Activated CD4-positive, alpha-beta T cell treated with anti-CD3 and anti-CD28 coated beads, Interleukin-2, Interleukin-4, amounts not matched to agents 100 ng/mL and 50 ng/mL, durations not matched to agents 16 hours and 8 hours (primary cell): ENCODE measurements around the gene PADI4.

Experiments
- DNase-seq: peaks from one replicate; pipeline ENCODE4 v3.0.0-alpha.2; 2020; ENCODE audit warnings: low spot score

Gene PADI4

DNA sequence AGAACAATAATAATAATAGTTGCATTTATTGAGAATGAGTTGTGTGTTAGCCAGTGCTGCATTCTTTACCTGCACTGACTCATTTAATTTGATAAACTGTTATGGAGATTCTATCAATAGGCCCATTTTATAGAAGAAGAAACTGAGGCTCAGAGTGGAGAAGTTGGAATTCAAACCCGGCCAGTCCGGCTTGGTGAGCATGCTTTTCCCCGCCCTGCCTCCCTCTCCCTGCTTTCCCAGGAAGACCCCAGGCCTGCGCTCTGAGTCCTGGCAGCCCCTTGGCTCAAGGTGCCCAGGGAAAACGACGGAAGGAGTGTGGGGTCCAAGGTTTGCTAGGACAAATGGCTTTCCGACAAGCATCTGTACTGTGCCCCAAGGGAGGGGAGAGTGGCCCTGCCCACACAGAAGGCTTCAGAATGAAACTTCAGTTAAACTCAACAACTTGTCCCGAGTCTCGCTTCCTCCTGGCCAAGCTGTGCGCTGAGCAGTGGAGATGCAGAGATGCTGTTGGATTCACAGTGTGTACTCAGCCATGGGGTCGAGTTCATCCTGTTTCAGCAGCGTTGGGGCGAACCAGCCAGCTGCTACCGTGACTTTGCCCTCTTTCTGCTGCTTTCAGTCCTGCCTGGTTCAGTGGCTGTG lies 40.7 kb downstream of the PADI4 start:
- no peak for DNase-seq

GRCh38 chr1:17350083-17350482 lies 42.1 kb downstream of the PADI4 start:
- DNase-seq, result no peak

GRCh38 chr1:17350928-17351446 lies 43.0 kb downstream of the PADI4 start:
- no peak for DNase-seq

DNA sequence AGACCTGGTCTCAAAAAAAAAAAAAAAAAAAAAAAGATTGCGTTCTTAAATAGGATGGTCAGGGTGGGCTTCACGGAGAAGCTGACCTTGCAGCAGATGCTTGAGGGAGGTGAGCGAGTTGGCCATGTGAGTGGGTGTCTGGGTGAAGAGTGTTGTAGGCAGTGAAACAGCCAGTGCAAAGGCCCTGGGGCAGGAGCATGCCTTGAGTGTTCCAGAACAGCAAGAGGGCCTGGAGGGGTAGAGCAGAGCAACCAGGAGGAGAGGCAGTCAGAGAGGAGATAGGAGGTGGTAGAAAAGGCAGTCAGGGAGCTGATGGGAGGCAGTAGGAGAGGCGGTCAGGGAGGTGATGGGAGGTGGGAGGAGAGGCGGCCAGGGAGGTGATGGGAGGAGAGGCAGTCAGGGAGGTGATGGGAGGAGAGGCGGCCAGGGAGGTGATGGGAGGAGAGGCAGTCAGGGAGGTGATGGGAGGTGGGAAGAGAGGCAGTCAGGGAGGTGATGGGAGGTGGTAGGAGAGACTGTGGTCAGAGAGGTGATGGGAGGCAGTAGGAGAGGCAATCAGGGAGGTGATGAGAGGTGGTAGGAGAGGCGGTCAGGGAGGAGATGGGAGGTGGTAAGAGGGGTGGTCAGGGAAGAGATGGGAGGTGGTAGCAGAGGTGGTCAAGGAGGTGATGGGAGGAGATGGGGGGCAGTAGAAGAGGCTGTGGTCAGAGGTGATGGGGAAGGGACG lies 43.8 kb downstream of the PADI4 start:
- no peak for DNase-seq

GRCh38 chr1:17352419-17352909 lies 44.5 kb downstream of the PADI4 start:
- DNase-seq, result no peak

DNA sequence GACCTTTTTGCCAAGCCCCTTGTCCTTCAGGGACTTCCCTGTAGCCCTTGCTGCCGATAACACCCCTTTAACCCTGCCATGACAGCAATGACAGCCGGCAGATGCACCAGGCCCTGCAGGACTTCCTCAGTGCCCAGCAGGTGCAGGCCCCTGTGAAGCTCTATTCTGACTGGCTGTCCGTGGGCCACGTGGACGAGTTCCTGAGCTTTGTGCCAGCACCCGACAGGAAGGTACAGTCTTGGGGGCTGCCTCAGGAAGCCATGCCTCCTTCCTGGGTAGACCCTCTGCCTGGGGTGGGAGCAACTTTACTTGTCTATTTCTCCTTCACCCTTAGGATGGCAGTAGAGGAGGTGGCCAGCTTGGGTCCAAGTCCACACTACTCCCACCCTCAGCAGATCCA lies 47.9 kb downstream of the PADI4 start:
- no peak for DNase-seq

DNA sequence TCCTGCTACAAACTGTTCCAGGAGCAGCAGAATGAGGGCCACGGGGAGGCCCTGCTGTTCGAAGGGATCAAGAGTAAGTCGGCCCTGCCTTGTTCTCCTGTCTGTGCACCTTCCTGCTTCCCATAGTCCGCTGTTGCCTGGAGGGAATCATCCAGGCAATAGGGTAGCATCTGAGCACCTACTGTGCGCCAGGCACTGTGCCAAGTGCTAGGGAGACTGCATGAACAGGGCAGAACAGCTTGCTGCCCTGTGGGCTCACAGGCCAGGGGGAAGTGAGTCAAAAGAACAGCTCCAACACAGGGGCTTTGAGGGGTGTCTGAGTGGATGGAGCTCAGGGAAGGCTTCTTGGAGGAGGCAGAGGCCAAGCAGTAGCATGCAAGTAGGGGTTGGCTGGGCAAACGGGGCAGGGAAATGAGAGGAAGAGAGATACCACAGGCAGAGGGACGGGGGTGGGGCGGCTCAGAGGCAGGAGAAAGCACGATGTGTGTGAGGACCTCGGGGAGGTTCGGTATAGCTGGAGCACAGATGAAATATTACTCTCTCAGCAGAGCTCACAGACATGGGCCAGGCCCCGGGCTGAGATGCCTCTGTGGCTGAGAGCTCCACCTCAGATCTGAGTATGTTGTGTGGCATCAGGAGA lies 48.5 kb downstream of the PADI4 start:
- DNase-seq, result no peak

DNA sequence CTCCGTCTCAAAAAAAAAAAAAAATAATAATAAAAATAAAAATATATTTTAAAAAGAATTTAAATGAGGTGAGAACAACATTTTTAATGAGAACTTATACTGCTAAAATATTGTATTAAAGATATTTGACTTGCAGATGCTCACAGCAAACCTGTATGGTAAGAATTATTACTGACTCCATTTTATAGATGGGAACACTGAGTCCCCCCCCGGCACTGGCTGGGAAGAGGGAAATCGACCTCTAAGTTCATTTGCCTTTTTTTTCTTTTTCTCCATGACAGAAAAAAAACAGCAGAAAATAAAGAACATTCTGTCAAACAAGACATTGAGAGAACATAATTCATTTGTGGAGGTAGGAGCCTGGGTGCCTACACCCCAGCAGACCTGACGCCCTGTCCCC lies 50.6 kb downstream of the PADI4 start:
- DNase-seq, result no peak

- DNase-seq, result no peak
These were observed 51.0 kb downstream of the PADI4 start for GRCh38 chr1:17359031-17359430.

- DNase-seq, result no peak
These were observed 51.8 kb downstream of the PADI4 start for GRCh38 chr1:17359808-17360207.

DNA sequence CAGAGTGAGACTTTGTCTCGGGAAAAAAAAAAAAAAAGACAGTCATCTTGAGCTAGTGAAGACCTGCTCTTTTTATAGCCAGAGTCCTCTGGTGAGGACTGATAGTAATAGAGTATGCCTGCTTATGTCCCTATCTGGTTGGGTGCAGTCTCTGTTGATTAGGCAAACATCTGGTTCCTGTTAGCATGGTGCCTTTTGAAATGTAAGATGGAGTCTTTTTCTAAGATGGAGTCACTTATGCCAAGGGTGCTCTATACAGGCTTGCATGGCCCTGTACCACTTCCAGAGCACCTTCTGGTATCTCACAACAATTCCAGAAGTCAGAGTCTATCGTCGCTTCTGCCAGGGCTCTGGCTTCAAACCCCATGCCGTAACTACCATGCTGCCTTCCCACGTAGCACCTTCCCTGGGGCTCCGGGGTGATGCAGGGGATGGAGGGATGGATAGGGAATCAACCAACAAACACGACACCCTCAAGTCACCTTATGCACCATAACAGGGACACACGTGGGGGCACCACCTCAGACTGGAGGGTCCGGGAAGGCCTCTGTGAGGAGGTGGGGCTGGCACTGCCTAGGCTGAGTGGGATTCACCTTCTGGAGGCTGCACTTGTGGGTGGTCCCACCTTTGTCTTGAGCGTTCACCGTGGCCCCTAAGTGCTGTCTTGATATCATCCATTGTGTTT lies 52.4 kb downstream of the PADI4 start:
- no peak for DNase-seq

- DNase-seq, result no peak
These were observed 53.7 kb downstream of the PADI4 start for GRCh38 chr1:17361687-17362086.

GRCh38 chr1:17363351-17363750 lies 55.4 kb downstream of the PADI4 start:
- DNase-seq, result no peak

DNA sequence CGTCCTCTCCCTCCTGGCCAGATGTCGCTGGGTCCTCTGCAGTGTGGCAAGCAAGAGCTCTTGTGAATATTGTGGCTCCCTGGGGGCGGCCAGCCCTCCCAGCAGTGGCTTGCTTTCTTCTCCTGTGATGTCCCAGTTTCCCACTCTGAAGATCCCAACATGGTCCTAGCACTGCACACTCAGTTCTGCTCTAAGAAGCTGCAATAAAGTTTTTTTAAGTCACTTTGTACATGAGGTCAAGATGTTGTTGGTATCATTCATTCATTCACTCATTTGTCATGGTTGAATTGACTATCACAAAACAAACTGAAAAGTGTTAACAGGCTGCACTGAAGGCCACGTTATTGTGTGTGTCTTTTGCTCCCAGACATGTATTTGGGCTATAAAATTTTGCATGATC lies 55.8 kb downstream of the PADI4 start:
- no peak for DNase-seq

DNA sequence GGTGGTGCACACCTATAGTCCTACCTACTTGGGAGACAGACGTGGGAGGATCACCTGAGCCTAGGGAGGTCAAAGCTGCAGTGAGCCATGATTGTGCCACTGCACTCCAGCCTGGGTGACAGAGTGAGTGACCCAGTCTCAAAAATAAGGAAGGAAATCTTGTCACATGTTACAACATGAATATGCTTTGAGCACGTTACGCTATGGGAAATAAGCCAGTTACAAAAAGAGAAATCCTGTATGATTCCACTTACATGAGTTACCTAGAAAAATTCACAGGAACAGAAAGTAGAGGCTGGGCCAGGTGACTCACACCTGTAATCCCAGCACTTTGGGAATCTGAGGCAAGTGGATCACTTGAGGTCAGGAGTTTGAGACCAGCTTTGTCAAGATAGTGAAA lies 57.3 kb downstream of the PADI4 start:
- DNase-seq, result no peak

DNA sequence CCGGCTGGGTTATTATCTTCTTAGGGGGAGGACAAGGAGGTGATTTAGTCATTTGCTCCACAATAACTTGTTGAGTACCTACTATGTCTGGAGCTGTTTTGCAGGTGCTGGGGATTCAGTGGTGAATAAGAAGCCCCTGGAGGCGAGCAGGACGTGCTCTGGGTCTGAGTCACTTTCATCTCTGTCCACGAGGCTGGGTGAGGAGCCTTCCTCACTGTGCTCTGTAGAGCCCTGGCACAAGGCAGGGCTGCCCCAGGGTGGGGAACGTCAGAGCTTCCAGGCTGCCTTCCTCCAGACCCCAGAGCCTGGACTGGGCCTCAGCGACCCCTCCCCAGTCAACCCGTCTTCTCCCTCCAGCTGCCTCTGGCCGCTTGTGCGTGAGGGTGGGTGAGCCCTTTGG lies 61.5 kb downstream of the PADI4 start:
- no peak for DNase-seq

GRCh38 chr1:17370618-17371017 lies 62.6 kb downstream of the PADI4 start:
- DNase-seq, result no peak

- DNase-seq, result no peak
These were observed 63.9 kb downstream of the PADI4 start, which contains the start of gene PADI6 for GRCh38 chr1:17371896-17372295. PADI6 (plus strand) TSS chr1:17372196; CDS start chr1:17372246, 50 bp downstream.

GRCh38 chr1:17372955-17373354 lies 65.0 kb downstream of the PADI4 start:
- no peak for DNase-seq

DNA sequence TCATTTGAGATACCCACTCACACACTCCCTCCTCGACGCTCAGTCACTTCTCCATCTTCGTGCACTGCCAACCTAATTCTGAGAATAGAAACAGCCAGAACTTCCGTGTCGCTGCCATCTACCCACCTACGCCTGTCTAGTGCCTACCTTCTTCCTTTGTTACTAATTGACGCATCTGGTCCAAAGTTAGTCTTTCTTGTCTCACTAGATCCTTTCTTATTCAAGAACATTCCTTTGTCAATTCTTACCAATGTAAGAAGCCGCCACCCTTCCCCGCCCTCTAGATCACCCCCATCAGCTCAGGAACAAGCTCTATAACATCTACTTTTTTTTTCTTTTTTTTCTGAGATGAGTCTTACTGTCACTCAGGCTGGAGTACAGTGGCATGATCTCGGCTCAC lies 67.7 kb downstream of the PADI4 start:
- no peak for DNase-seq

DNA sequence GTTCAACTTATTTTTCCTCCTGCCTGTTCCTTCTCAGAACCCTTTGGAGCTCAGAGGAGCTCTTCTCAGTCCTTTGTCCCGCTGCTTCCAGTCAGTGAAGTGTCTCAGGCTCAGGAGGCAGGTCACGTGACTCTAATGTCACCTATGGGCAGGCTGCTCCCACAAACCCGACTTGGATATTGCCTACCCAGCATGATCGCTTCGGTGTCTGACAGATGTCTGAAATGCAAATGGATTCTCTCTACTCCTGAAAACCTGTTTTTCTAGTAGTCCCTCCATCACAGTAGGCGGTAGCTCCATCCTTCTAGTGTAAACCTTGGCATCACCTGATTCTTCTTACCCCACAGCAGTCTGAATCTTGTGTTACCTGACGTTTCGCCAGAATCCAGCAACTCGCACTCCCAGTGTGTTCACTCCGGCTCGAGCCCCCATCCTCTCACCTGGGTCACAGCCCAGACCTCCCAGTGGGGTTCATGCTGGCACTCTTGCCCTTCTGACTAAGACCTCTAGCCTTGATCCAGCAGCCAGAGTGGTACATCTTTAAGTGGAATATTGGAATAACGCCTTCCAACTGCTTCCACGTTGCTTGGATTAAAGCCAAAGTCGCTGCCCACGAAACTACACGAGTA lies 69.4 kb downstream of the PADI4 start:
- no peak for DNase-seq

DNA sequence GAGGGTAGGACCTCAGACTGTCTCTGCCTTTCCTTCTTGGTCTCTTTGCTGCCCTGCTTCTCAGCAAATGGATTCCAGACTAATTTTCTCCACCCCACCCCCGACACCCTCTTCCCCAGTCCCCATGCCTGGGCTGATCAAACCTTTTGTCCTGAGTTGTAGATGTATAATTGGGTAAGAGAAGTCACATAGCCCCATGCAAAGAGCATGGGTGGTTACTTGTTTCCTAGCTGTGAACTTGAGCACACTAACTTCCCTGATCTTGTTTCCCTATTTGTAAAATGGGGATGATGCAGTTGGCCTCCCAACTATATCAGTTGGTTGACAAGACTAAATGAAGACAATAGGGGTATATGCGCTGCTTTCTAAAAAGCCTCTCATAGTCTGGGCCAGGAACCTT lies 73.2 kb downstream of the PADI4 start:
- no peak for DNase-seq
